GM18909 (cell line): ENCODE measurements around the gene NRF1.
"Not testable (repeated sequence)": the region's sequence is repeated elsewhere in the genome, so short reads cannot be mapped to it uniquely, and the experiment has no call there.

Source experiments
- ATAC-seq: cut with Tn5 transposase; IDR thresholded peaks from one replicate; pipeline ENCODE4 v1.9.1; 2021; ENCODE audit warnings: mild to moderate bottlenecking; ENCODE audit not compliant: unreplicated experiment, poor library complexity

Gene NRF1

DNA sequence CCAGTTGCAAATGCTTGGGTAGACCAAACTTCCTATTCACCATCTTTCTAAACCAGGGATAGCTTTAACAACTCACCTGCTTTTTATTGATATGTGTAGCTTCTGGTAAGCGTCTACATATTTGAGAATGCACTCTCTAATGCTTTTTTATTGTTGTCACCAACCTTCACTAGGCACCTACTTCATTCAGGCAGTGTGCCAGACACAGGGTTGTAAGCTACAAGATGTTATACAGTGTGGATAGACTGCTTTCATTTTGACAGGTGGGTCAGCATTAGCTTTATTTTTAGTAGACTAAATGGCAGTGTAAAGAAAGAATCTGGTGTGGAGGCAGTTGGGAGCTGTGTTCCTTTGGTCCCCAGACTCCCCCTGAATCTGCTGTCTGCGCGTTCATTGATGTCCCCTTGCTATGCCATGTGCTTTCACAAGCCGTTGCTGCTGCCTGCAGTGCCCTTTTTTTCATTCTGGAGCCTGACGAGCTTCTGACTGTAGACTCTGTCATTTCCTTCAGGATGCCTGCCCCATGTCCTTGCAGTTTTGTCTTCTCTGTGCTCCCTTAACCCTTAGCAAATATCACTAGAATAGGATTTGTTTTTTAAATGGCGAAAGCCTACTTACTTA, 32.1 kb downstream of the NRF1 start:
- ATAC-seq, result no peak

DNA sequence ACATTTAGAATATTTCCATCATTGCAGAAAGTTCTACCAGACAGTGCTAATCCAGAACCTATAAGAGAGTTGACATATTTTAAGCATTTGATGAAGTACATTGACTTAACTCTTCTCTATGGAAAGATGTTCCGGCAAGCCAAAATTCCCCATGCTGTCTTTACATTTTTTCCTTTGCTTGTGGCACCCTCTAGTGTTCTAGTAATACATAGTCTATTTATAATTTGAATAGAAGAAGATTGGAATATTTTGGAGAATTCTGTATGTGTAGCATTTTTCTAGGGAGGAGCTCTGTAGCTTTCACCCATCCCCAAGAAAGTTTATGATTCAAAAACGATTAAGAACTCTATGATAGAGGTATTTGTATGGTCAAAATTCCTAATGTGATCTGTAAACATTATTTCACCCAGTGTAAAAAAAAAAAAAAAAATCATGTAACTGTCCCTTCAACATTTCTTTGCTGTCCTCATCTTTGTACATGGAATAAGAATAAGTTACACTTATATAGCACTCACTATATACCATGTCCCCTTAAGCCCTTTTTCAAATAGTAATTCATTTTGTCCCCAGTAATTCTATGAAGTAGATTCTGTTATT, 33.2 kb downstream of the NRF1 start:
- no peak for ATAC-seq

DNA sequence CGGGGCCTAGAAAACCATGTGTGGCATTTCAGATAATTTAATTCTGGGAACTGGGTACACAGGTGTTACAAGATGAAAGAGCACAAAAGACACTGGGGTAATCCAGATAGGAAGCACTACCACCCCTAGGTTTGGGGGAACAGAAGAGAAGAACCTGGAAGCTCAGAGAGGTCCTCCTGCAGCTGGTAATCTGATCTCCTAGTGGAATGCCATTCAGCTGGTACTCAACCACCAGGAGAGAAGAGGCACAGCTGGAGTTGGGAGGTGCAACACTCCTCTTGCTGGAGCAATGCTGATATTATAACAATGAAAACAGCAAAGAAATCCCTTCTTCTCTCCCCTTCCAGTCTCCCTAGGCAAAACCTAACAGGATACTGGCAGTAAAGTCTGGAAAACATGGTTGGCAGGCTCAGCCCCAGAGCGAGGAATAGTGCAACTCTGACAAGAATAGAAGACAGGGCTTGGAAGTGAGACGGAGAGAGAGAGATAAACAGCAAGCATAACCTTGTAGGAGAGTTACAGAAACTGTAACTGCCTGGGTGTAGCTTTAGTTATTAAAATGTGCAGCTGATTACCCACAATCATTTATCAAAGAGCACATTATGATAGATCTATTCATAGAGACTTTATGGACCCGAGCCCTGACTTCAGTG, 35.0 kb downstream of the NRF1 start:
- ATAC-seq, result no peak

- ATAC-seq, result no peak
Measured at GRCh38 chr7:129649128-129649690, 37.7 kb downstream of the NRF1 start.

DNA sequence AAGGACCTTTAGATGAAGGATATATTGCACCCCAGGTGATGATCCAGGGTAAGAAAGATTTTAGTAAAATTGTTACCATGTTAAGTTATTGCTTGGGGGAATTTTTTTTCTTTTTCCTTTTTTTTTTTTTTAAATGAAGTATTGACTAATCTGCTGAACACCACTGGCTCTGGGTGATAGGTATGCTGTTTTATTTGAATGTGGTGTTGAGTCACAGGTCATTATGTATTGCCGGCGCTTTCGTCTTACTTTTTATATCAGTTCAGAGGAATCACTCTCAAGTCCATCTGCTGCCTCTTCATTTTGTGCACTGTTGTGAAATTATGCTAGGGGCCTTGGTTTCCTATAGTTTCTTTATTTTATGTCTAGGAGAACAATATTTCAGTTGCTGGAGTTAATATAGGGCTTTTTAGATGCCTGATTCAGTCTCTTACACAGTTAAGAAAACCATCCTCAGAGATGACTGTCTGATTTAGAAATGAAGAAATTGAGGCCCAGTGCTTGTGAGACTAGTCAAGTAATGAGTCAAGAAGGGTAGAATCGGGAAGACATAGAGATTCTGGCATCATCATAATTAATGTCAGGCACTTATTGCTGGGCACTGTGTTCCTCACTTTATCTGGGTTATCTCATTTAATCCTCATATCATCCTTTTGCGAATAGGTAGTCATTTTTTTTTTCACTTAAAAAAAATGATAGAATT, 38.7 kb downstream of the NRF1 start:
- ATAC-seq, result no peak

DNA sequence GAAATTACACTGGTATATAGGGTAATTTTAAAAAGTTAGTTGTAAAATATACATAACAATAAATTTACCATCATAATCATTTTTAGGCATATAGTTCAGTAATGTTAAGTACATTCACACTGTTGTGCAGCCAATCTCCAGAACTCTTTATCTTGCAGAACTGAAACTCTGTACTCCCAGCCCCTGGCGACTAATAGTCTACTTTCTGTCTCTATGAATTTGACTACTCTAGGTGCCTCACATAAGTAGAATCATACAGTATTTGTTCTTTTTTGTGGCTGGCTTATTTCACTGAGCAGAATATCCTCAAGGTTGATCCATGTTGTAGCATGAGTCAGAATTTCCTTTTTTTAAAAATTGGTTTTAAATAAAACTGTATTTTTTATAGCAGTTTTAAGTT, 41.4 kb downstream of the NRF1 start:
- peak; percentile 59 for ATAC-seq

GRCh38 chr7:129655811-129656210, 44.3 kb downstream of the NRF1 start:
- ATAC-seq, result no peak

DNA sequence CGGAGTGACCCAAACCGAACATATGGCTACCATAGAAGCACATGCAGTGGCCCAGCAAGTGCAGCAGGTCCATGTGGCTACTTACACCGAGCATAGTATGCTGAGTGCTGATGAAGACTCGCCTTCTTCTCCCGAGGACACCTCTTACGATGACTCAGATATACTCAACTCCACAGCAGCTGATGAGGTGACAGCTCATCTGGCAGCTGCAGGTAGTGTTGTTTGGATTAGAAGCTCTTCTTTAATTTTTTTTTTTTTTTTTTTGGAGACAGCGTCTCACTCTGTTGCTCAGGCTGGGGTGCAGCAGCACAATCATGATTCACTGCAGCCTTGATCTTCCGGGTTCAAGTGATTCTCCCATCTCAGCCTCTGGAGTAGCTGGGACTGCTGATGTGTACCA, 45.8 kb downstream of the NRF1 start:
- ATAC-seq, result no peak

GRCh38 chr7:129659907-129660306, 48.4 kb downstream of the NRF1 start:
- ATAC-seq, result not testable (repeated sequence)

DNA sequence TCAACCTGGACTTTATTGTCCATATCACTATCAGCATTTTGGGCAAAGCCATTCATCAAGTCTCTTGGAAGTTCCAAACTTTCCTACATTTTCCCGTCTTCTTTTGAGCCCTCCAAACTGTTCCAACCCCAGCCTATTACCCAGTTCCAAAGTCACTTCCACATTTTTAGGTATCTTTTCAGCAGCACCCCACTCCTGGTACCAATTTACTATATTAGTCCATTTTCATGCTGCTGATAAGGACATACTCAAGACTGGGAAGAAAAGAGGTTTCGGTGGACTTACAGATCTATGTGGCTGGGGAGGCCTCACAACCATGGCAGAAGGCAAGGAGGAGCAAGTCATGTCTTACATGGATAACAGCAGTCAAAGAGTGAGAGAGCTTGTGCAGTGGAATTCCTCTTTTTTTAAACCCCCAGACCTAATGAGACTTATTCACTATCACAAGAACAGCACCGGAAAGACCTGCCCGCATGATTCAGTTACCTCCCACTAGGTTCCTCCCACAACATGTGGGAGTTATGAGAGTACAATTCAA, 50.2 kb downstream of the NRF1 start:
- ATAC-seq, result no peak

DNA sequence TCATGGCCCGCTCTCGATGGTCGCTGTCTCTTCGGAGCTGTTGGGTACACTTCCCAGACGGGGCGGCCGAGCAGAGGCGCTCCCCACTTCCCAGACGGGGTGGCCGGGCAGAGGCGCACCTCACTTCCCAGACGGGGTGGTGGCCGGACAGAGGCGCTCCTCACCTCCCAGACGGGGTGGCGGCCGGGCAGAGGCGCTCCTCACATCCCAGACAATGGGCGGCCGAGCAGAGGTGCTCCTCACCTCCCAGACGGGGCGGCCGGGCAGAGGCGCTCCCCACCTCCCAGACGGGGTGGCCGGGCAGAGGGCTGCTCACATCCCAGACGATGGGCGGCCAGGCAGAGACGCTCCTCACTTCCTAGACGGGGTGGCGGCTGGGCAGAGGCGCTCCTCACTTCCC, 51.7 kb downstream of the NRF1 start:
- not testable (repeated sequence) for ATAC-seq

GRCh38 chr7:129664029-129665012, 52.8 kb downstream of the NRF1 start:
- ATAC-seq, result no peak

DNA sequence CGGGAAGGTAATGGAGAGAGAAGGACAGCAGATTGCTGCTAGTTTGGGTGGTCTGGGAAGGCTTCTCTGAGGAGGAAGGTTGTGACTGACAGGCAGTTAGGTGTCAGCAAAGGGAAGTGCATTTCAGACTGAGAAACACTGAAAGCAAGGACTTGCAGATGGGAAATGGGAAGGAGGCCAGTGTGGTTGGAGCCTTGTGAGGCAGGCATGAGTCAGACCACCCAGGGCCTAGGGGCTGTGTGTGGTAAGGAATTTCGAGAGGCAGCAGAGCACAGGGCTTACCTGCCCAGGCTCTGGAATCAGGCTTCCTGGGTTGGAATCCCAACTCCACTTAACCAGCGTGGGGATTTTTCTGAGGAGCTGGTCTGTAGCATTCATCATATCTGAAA, 53.5 kb downstream of the NRF1 start:
- ATAC-seq, result no peak

- ATAC-seq, result no peak
Measured at GRCh38 chr7:129667116-129667515, 55.6 kb downstream of the NRF1 start.

- ATAC-seq, result no peak
Measured at GRCh38 chr7:129667551-129667950, 56.0 kb downstream of the NRF1 start.

DNA sequence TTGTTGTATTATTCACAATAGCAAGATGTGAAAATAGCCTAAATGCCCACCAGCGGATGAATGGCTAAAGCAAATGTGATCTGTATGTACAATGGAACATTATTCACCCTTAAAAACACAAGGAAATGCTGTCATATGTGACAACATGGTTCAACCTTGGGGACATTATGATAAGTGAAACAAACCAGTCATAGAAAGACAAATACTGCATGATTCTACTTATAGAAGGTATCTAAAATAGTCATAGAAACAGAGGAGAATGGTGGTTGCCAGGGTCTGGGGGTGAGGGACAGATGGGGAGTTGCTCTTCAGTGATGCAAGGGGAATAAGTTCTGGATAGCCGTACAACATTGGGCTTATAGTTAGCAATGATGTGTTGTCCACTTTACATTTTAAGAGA, 58.4 kb downstream of the NRF1 start:
- ATAC-seq, result no peak

DNA sequence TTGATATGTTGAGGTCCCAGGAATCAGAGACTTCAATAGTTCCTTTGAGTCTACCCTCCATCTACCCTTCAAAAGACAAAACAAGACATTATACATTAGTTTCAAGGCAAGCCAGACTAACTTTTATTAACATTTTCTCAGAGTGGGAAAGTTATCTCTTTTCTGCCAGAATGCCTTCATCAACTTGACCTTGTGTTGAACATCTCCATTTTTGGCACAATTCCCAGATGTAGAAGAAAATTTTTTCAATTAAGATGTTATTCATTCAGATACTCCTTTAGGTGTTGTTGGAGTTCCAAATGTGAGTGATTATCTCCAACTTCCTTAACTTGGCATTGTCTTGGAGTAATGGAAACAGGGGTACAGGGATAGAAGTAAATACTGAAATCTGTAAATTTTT, 59.1 kb downstream of the NRF1 start:
- no peak for ATAC-seq

- ATAC-seq, result no peak
Measured at GRCh38 chr7:129671266-129671665, 59.7 kb downstream of the NRF1 start.

GRCh38 chr7:129674475-129674874, 63.0 kb downstream of the NRF1 start:
- ATAC-seq, result not testable (repeated sequence)

GRCh38 chr7:129675521-129675920, 64.0 kb downstream of the NRF1 start:
- no peak for ATAC-seq
